GM21515 (cell line): ENCODE data around the gene ITPR1.
"Not testable (repeated sequence)": the region's sequence is repeated elsewhere in the genome, so short reads cannot be mapped to it uniquely, and the experiment has no call there.

Experiments
- ATAC-seq: cut with Tn5 transposase; IDR thresholded peaks from one replicate; pipeline ENCODE4 v1.9.1; 2021; ENCODE audit not compliant: unreplicated experiment

ITPR1 gene

DNA sequence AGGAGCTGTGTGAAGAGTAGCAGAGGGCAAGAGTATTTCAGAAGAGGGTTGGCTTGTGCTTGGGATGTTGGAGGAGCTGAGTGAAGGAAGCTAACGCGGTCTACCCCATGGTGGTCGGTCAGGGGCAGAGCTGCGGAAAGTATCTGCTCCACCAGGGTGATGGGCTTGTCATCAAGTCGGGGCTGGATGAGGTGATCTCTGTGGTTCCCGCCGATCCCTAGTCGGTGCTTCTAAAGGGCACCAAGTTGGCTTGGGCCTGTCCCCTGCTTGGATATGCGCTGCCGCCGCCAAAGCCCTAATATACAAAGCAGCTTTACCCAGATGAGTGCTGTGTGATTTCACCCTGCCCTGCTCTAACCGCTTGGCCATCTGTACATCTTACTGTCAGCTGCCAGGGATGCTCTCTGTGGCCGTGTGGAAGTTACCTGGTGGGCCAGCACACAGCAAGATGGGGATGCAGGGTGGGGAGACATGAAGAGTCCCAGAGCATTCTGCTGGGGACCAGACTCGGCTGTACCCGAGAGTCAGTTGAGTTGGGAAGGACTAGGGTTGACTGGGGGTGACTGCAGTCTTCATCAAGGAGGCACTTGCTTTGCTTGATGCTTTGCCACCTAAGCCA lies 260.0 kb downstream of the ITPR1 start:
- ATAC-seq = no peak

- peak; percentile 69 for ATAC-seq
These were observed 261.3 kb downstream of the ITPR1 start for GRCh38 chr3:4754180-4755086.

DNA sequence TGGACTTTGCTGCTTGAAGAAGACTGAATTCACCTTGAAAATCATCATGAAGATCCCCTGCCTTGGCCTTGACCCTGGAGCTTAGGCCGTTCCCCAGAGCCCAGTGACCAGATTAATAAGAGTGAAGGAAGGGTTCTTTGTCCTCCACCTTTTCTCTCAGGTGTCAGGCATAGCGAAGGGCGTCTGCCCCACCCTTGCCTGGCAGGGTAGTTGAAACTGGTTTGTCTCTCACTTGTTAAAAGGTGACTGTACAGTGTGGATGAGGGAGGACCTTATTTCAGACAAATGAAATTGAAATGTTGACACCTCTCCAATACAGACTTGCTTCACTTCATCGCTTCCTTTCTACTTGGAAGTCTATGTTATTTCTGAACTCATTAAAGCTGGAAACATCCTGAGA lies 262.4 kb downstream of the ITPR1 start:
- no peak for ATAC-seq

DNA sequence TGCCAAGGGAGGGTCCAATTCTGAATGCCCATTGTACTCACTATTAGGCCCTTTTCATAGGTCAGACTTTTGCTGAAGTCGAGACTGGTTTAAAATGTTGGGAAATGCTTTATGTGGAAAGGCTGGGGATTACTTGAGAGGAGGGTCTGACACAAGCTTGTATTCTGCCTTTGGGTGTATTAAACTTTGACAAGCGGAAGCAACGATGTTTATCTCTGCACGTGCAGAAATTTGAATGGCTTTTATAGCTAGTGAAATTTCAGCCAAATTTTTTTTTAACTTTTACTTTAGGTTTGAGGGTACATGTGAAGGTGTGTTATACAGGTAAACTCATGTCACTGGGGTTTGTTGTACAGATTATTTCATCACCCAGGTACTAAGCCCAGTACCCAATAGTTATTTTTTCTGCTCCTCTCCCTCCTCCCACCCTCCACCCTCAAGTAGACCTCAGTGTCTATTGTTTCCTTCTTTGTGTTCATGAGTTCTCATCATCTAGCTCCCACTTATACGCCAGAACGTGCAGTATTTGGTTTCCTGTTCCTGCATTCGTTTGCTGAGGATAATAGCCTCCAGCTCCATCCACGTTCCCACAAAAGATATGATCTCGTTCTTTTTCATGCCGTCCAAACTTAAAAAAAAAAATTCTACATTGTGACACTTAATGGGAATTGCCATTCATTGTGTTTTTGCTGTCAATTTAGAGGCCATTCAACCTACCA lies 263.1 kb downstream of the ITPR1 start:
- no peak for ATAC-seq

- ATAC-seq = no peak
These were observed 263.9 kb downstream of the ITPR1 start for GRCh38 chr3:4756855-4757574.

DNA sequence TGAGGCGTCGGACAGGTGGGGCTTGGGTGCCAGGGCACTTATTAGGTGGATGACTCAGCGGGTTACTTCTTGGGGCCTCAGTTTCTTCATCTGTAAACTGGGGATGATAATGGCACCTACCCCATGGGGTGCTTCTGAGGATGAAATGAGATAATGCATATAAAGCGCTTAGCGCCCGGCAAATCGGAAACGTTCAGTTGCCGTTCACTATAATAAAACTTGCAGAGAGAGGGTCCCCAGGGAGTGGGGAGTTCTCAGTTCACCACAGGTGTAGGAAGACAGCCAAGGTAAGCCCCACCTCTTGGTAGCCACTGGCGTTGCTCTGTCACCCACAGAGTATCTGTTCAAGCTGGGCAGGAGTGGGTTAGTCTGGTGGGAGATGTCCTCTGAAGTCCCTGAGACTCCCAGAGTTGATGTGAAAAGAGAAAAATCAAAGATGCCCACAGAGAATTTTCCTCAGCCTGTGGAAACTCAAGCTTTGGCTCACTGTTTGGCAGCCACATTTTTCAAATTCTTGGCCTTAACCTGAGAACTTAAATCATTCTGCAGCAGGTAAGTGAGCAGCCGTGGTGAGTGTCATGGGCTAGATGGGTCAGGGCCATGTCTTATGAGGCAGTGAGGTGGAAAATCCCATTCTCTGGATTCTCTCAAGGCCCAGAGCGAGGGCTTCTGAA lies 264.6 kb downstream of the ITPR1 start:
- no peak for ATAC-seq

DNA sequence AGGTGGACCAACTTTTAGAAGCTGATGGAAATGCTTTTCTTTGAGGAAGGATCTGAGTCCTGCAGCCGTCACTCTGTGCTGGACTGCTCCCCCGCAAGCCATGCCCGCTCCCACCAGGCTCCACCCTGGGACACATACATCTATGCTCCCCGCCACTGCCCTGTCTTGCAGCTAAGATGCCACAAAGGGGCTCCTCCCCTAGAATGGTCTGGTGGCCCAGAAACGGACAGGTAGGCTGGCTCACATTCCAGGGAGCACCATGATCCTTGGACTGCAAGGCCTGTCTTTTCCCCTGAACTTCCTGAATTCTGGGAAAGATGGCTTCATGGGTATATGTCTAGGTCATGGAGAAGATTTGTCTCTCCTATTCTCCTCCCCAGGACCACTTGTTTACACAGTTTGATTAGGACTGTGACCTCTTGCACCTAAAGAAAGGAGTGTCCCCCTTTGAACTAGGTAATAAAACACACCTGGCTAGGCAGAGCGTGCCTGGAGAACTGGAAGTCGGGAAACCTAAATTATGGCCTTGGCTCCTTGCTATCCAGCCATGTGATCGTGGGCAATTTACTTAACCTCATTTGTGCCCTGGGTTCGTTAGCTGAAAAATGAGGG lies 265.2 kb downstream of the ITPR1 start:
- ATAC-seq = no peak

GRCh38 chr3:4758957-4759656 lies 266.0 kb downstream of the ITPR1 start:
- ATAC-seq = no peak

DNA sequence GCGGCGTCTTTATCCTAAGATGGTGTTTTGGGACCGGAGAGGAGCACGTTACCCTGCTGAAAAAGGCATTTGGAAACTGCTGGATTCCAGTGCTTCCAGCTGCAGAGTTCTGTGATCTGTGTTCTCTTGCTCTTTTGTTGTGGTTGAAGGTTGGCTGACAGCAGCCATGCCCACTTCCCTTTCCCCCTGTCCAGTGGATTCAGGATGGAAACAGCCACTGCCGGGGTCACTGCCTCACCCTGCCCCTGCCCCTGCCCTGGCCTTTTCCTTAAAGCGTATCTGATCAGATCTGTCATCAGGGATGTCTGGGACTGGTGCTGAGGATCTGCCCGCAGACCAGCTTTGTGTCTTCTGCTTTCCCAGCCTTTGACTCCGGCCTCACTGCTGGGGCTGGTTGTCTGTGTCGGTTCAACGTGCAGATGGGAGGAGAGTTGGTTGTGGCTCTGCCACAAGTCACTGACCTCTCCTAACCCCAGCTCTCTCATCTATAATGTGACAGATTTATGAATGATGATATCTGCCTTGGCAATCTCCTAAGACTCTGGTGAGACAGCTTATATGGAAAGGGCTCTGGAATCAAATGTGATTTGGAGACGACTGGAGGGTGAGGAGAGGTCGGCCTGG lies 266.7 kb downstream of the ITPR1 start:
- no peak for ATAC-seq

DNA sequence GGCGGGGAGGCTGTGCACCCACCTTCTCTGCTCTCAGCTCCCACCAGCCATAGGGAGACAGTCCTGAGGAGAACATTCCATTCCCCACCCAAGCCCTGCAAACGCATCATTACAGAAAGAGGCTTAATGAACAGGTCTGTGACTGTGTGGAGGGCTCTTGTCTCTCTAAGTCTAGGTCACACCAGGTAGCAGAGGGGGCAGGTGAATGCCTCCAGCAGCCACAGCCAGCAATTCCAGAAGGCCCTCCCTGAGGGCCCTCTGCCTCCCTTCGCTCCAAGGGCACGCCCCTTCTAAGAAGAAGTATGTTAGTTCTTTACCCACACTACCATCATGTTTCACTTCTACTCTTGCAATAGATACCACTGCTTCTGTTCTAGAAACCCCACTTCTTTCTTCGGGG lies 268.6 kb downstream of the ITPR1 start:
- ATAC-seq = no peak

- ATAC-seq = not testable (repeated sequence)
These were observed 269.5 kb downstream of the ITPR1 start for GRCh38 chr3:4762481-4763230.

DNA sequence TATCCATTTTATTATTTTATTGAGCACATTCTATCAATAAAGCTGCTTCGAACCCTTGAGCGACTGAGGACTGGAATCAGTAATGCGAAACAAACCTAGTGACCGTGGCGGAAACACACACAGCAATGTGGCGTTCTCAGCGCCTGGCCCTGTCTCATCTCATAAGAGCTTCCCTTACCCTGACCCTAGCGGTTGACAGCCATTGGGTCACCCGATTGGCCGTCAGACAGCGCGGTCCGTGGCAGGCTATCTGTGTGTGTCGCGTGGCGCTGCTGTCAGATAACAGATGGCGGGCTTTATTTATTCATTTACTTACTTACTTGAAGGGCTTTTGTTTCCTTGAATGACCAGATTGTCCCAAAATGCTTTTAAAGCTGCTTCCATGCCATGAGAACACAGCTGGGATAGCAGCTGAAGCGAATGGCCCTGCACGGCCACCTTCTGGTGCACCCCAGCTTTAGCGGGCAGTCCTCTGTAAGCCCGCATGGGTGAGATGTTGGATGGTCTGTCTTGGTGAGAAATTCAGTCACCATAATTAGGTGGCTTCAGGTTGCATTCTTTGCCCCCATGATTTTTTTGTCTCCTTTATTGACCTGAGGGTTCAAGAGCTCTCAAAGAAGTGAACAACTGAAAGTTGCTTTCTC lies 270.6 kb downstream of the ITPR1 start:
- no peak for ATAC-seq

DNA sequence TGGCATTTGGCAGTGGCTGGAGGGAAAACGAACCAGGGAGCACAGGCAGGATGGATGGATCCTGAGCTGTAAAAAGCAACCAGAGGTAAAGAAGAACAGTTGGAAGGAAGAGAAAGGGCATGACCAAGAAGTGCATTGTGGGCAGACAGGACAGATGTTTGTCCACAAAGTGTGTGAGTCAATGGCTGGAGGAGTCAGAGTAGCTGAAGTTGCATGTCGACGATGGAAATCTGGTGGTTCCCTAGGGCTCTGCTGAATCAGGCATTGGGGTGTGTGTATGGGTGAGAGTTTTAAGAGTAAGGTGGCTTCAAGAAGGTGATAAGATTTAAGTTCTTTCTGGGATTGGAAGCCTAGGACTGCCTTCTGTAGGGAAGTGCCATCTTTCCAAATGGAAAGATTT lies 272.1 kb downstream of the ITPR1 start:
- no peak for ATAC-seq

DNA sequence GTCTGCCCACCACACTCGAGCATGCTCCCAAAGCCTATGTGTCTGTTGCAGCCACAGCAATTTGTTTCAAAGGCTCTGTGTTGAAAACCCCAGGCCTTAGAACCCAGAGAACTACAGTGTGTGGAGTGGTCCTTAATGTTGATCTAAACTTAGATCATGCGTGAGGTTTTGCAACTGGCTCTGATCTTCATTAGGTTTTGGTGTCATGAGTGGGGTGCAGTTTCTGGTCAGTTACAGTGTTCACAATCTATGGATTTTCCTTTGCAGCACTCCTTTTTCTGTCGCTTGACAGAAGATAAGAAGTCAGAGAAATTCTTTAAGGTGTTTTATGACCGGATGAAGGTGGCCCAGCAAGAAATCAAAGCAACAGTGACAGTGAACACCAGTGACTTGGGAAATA lies 273.1 kb downstream of the ITPR1 start:
- ATAC-seq = no peak

DNA sequence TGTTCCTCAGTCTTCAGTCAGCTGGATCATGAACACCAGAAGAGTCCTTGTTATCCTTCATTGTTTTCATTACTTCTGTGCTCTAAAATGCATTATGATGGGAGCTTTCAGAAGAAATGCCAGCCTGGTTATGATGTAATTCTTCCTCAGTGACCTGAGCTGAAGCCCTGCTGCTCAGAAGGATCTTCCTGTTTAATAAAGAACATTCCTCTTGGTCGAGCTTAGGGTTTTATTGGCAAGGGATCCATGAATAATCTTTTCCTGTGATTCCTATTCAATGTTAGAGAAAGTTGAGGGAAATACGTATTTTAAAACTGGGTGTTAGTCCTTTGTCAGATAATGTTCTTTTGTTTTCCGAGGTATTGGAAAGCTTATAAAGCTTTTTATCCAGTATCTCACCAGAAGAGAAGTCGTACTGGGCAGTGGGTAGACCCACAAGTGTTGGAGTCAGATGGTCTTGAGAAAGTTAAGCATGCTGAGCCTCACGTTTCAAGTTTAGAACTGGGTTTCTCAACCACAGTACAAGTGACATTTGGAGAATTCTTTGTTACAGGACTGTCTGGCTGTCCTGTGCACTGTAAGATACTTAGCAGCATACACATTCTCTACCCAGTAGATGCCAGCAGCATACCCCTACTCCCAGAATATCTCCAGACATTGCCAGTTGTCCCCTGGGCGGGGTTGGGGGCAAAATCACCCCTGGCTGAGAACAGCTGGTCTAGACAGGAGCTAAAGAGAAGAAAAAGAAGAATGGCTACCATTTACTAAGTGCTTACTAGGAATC lies 273.8 kb downstream of the ITPR1 start:
- no peak for ATAC-seq

DNA sequence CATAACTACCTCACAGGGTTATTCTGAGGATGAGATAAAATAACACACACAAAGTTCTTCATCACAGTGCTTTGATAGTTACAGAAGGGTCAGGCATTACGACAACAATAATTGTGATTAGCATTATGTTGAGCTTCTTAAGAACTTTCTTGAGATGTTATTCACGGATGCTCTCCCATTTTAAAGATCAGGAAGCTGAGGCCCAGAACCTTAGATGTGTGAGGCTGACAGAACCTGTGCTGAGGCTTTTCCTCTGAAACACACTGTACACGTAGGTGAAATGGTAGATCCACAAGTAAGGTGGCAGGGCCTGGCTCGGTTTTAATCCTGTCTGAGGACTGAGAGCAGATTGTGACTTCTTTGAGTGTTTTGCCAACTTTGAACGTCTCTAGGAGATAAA lies 274.9 kb downstream of the ITPR1 start:
- no peak for ATAC-seq

DNA sequence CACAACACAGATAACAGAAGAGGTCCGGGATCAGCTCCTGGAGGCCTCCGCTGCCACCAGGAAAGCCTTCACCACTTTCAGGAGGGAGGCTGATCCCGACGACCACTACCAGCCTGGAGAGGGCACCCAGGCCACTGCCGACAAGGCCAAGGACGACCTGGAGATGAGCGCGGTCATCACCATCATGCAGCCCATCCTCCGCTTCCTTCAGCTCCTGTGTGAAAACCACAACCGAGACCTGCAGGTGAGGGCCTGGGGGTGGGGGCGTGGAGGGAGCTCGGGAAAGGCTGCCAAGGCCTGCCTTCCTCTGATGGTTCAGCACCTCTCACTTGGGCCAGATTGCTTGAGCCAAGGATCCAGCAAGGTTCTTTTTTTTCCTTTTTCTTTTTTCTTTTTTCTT lies 275.4 kb downstream of the ITPR1 start:
- no peak for ATAC-seq
